ENCODE data around the gene NSUN5. TPM values are rescaled to one million over a fixed set of nuclear protein-coding genes. Genes with fewer than 3 reads are reported as not detected.
"Not testable (repeated sequence)": the region's sequence is repeated elsewhere in the genome, so short reads cannot be mapped to it uniquely, and the experiment has no call there.

Gene NSUN5
- total RNA-seq, 1 donor from 2014 or later = 22.4 TPM

- intact Hi-C loops (cut with DNase I) = no loop called here
- DNase-seq (no peak), ATAC-seq (no peak)
- Histone ChIP-seq H3K27ac (no peak overlapping the region), H3K27me3 (no peaks in the 10 kb centered on the region), H3K4me3 (no peak overlapping the region), H3K9me3 (no peaks in the 10 kb centered on the region), H3K36me3 (no peaks in the 10 kb centered on the region), H3K4me1 (no peaks in the 10 kb centered on the region)
- no peak for TF ChIP-seq CTCF (IDR thresholded peaks at IDR 0.05)
Measured at GRCh38 chr7:73330772-73331171, 22.1 kb upstream of the NSUN5 start.

DNA sequence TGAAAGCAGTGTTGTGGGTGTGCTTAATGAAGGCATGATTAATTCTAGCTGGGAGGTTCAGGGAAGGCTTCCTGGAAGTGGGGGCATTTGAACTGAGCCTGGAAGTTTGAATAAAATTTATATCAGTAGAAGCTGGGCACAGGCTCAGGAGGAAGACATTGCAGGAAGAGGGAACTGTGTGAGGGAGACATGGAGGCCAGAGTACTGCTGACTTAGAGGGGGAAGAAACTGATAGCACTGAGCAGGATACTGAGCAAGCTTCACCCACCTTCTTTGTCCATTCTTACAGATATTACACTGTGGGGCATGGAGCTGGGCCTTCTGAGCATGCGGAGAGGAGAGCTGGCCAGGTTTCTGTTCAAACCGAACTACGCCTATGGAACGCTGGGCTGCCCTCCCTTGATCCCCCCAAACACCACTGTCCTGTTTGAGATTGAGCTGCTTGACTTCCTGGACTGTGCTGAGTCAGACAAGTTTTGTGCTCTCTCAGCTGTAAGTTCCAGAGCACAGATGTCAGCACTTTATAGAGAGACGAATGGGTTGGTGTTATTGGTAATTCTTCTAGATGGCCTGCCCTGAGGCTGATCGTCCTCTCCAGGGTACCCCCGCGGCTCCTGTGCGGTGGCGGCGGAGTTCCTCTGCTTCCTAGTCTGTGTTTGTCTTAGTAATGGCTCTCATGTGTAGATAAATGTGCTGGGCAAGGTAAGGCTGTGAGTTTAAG is 21.4 kb upstream of the NSUN5 start:
- no peak for TF ChIP-seq CTCF (IDR thresholded peaks at IDR 0.05)
- Histone ChIP-seq H3K27ac (no peak overlapping the region), H3K9me3 (no peaks in the 10 kb centered on the region), H3K27me3 (no peaks in the 10 kb centered on the region), H3K36me3 (no peaks in the 10 kb centered on the region), H3K4me3 (no peak overlapping the region), H3K4me1 (no peaks in the 10 kb centered on the region)
- intact Hi-C loops (cut with DNase I) = no loop called here
- ATAC-seq (peak; percentile 31), DNase-seq (no peak)

DNA sequence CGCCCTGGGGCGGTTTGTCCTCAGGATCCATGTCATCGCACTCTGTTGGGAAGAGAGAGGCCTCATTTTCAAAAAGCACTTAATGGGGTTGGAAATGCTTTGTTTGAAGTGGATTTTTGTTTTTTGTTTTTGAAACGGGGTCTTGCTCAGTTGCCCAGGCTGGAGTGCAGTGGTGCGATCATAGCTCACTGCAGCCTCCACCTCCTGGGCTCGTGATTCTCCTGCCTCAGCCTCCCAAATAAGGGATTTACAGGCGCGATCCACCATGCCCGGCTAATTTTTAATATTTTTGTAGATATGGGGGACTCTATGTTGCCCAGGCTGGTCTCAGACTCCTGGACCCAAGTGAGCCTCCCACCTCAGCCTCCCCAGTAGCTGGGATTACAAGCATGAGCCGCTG is 20.1 kb upstream of the NSUN5 start:
- Histone ChIP-seq H3K27ac (no peak overlapping the region), H3K36me3 (no peaks in the 10 kb centered on the region), H3K9me3 (no peaks in the 10 kb centered on the region), H3K4me1 (peaks cover 7% of the 10 kb centered on the region), H3K27me3 (no peaks in the 10 kb centered on the region), H3K4me3 (no peak overlapping the region)
- no peak for TF ChIP-seq CTCF (IDR thresholded peaks at IDR 0.05)
- ATAC-seq = no peak
- intact Hi-C loops (cut with DNase I) = no loop called here
- DNase-seq = no peak

DNA sequence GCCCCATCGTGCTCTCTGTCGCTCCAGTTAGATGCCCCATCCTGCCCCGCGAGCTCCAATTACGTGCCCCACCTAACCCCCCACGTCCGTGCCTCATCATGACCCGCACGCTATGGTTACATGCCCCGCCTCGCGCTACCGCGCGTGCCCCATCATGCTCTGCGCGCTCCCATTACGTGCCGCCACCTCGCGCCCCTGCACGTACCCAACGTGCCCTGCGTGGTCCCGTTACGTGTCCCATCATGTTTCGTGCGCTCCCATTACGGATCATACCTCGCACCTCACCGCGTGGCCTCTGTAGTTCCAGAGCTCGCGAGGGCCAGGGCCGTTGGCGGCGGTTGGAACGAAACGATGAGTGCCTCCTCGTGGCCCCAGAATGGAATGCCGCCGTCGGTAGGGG is 19.3 kb upstream of the NSUN5 start, which contains the start of the genes FKBP6 and TRIM50:
FKBP6 (plus strand) TSS at position 240 of the 400 bp plus-strand sequence. CDS start 268 bp downstream, outside the sequence.
TRIM50 (minus strand) TSS at position 161 of the 400 bp plus-strand sequence. CDS start 3,295 bp downstream, outside the sequence.
- DNase-seq; H3K27me3 ChIP-seq; H3K4me1 ChIP-seq; H3K27ac ChIP-seq; H3K36me3 ChIP-seq; intact Hi-C loops (cut with DNase I); ATAC-seq; H3K9me3 ChIP-seq; H3K4me3 ChIP-seq: not testable (repeated sequence)

GRCh38 chr7:73327449-73327848 is 18.8 kb upstream of the NSUN5 start:
- H3K9me3 ChIP-seq; H3K4me1 ChIP-seq; H3K4me3 ChIP-seq; intact Hi-C loops (cut with DNase I); DNase-seq; ATAC-seq; H3K27ac ChIP-seq; H3K27me3 ChIP-seq; H3K36me3 ChIP-seq: not testable (repeated sequence)

- H3K4me1 ChIP-seq; ATAC-seq; H3K27ac ChIP-seq; H3K36me3 ChIP-seq; DNase-seq; intact Hi-C loops (cut with DNase I); H3K4me3 ChIP-seq; H3K9me3 ChIP-seq; H3K27me3 ChIP-seq: not testable (repeated sequence)
Measured at GRCh38 chr7:73325424-73325823, 16.8 kb upstream of the NSUN5 start.

- peak; percentile 49 for TF ChIP-seq CTCF (IDR thresholded peaks at IDR 0.05)
- H3K27me3 ChIP-seq; H3K9me3 ChIP-seq; H3K27ac ChIP-seq; H3K36me3 ChIP-seq; intact Hi-C loops (cut with DNase I); H3K4me1 ChIP-seq: not testable (repeated sequence)
- peak; percentile 69 for DNase-seq
- peak; percentile 77 for ATAC-seq
- peak overlapping the region; percentile 14 for H3K4me3 ChIP-seq
Measured at GRCh38 chr7:73324081-73324845, 15.6 kb upstream of the NSUN5 start.

- DNase-seq; H3K27me3 ChIP-seq; intact Hi-C loops (cut with DNase I); H3K9me3 ChIP-seq; H3K27ac ChIP-seq; ATAC-seq; H3K36me3 ChIP-seq; H3K4me1 ChIP-seq: not testable (repeated sequence)
- peak overlapping the region; percentile 14 for H3K4me3 ChIP-seq
Measured at GRCh38 chr7:73323434-73324080, 14.9 kb upstream of the NSUN5 start.

- H3K27ac ChIP-seq = not testable (repeated sequence)
- peak; percentile 55 for ATAC-seq
Measured at GRCh38 chr7:73320009-73320408, 11.4 kb upstream of the NSUN5 start.

More at GRCh38 chr7:73320009-73320408, 11.4 kb upstream of the NSUN5 start:
- intact Hi-C loops (cut with DNase I); H3K9me3 ChIP-seq; H3K36me3 ChIP-seq; H3K4me1 ChIP-seq; H3K4me3 ChIP-seq; H3K27me3 ChIP-seq; DNase-seq: not testable (repeated sequence)

Data from upper lobe of right lung (tissue), 1 donor.